OCI-LY3 (cell line): ENCODE measurements around the gene TNNC2.

Experiments
- CTCF ChIP-seq: fragments of 200-600, 300-600 bp; sonication (generic); IDR thresholded peaks from 2 replicates; pipeline ENCODE4 v1.5.1; 2014; ENCODE audit warnings: antibody characterized with exemption, low read length, low read depth
- EZH2phosphoT487 ChIP-seq: fragments of 200-600 bp; shearing (Covaris generic); IDR thresholded peaks from 2 replicates; pipeline ENCODE4 v1.6.1; 2018; ENCODE audit warnings: antibody characterized with exemption, mixed run types, low read depth

- TF ChIP-seq CTCF (no peak), EZH2phosphoT487 (no peak)
Measured at GRCh38 chr20:45819466-45819865, 7.6 kb downstream of the TNNC2 start.
